Keratinocyte (primary cell): ENCODE data around the gene RRP1. TPM values are rescaled to one million over a fixed set of nuclear protein-coding genes. Genes with fewer than 3 reads are reported as not detected.

Experiments
- DNase-seq: peaks from one replicate; pipeline ENCODE4 v3.0.0-alpha.2; 2011; ENCODE audit warnings: low read depth, missing footprints, low spot score
- FAIRE-seq: peaks from 2 replicates; lab custom pipeline; 2011; peaks lifted over from hg19 to GRCh38; lab: Jason Lieb, UNC
- H2AFZ ChIP-seq: 2 replicates; pipeline ENCODE4 v1.6.0; 2012; ENCODE audit warnings: low read length, control low read depth, inconsistent platforms; ENCODE audit not compliant: control insufficient read depth
- H3K27ac ChIP-seq: 2 replicates; pipeline ENCODE4 v1.5.1; 2011; ENCODE audit warnings: low read length; ENCODE audit not compliant: control insufficient read depth, insufficient read depth
- H3K27me3 ChIP-seq: 3 replicates; pipeline ENCODE4 v1.6.0; 2011; ENCODE audit warnings: low read length; ENCODE audit not compliant: control insufficient read depth, insufficient read depth; ENCODE audit errors: extremely low read depth
- H3K36me3 ChIP-seq, 2 experiments: 2 replicates in 1 of 2; 3 replicates in 1 of 2; pipeline ENCODE4 v1.5.1; 2011; ENCODE audit warnings: low read length in 2 of 2, mild to moderate bottlenecking in 1 of 2; ENCODE audit not compliant: control insufficient read depth in 2 of 2, insufficient read depth in 2 of 2; ENCODE audit errors: extremely low read depth in 1 of 2
- H3K4me1 ChIP-seq: 3 replicates; pipeline ENCODE4 v1.5.1; 2011; ENCODE audit warnings: low read length; ENCODE audit not compliant: control insufficient read depth, insufficient read depth; ENCODE audit errors: extremely low read depth
- H3K4me2 ChIP-seq: 3 replicates; pipeline ENCODE4 v1.6.0; 2011; ENCODE audit warnings: low read depth, low read length; ENCODE audit not compliant: control insufficient read depth, insufficient read depth; ENCODE audit errors: extremely low read depth
- H3K4me3 ChIP-seq, 3 experiments: fragments of 200-600 bp in 1 of 3; sonication (generic) in 1 of 3; 2 replicates in 2 of 3; 3 replicates in 1 of 3; pipeline ENCODE4 v1.5.1; 2011 to 2016; ENCODE audit warnings: low read length in 3 of 3, mild to moderate bottlenecking in 3 of 3, control low read depth in 2 of 3, inconsistent platforms in 1 of 3, low read depth in 1 of 3, mixed read lengths in 1 of 3, mixed run types in 1 of 3, moderate library complexity in 1 of 3; ENCODE audit not compliant: control insufficient read depth in 2 of 3, insufficient read depth in 2 of 3; ENCODE audit errors: extremely low read depth in 1 of 3
- H3K79me2 ChIP-seq: 2 replicates; pipeline ENCODE4 v1.6.0; 2012; ENCODE audit warnings: low read length; ENCODE audit not compliant: control insufficient read depth, insufficient read depth
- H3K9ac ChIP-seq: 3 replicates; pipeline ENCODE4 v1.6.0; 2011; ENCODE audit warnings: low read length; ENCODE audit not compliant: control insufficient read depth, insufficient read depth; ENCODE audit errors: extremely low read depth
- H3K9me1 ChIP-seq: 3 replicates; pipeline ENCODE4 v1.6.0; 2011; ENCODE audit warnings: low read length; ENCODE audit not compliant: control insufficient read depth, insufficient read depth; ENCODE audit errors: extremely low read depth
- H3K9me3 ChIP-seq: 2 replicates; pipeline ENCODE4 v1.5.1; 2012; ENCODE audit warnings: low read depth, low read length; ENCODE audit not compliant: control insufficient read depth
- H4K20me1 ChIP-seq: 3 replicates; pipeline ENCODE4 v1.6.0; 2011; ENCODE audit warnings: low read length; ENCODE audit not compliant: control insufficient read depth, insufficient read depth; ENCODE audit errors: extremely low read depth
- CTCF ChIP-seq, 3 experiments: IDR thresholded peaks in 1 of 3; conservative IDR thresholded peaks in 1 of 3; optimal IDR thresholded peaks in 1 of 3; 2 replicates in 2 of 3; 3 replicates in 1 of 3; pipeline versions ENCODE3 to v1.5.1; 2011; ENCODE audit warnings: low read length in 3 of 3, mild to moderate bottlenecking in 3 of 3, moderate library complexity in 2 of 3, control low read depth in 1 of 3, inconsistent platforms in 1 of 3; ENCODE audit not compliant: insufficient read depth in 2 of 3; ENCODE audit errors: extremely low read depth in 1 of 3
- EZH2 ChIP-seq: IDR thresholded peaks from one replicate; pipeline ENCODE4 v1.6.1; 2012; ENCODE audit warnings: inconsistent platforms, mild to moderate bottlenecking, low read length, moderate library complexity
- dilution Hi-C: fragments of 300-500 bp; cut with MboI; formaldehyde crosslinking; loops from one replicate; pipeline ENCODE4 v1.7.0; 2020; ENCODE audit warnings: low sequenced_read_pairs; ENCODE audit not compliant: extremely low pct_ligation_motif_present
- polyA plus RNA-seq, 5 experiments: library from polyadenylated mRNA; depleted of rRNA in 3 of 5; stranded (reverse) in 3 of 5; stranded (forward) in 1 of 5; unstranded in 1 of 5; fragments of >200 nt; gene quantifications; 1 replicate in 1 of 5; 2 replicates in 3 of 5; 3 replicates in 1 of 5; pipeline versions ENCODE4 v1.2.1 to v1.2.3, GENCODE V29; 2011 to 2012; ENCODE audit warnings: missing spikeins in 2 of 5, low read depth in 1 of 5, low replicate concordance in 1 of 5

Gene RRP1
- polyA plus RNA-seq, 1 donor (not counting 4 experiments of a cell fraction or from before 2014, with no cell fraction given), result 25.0 TPM

DNA sequence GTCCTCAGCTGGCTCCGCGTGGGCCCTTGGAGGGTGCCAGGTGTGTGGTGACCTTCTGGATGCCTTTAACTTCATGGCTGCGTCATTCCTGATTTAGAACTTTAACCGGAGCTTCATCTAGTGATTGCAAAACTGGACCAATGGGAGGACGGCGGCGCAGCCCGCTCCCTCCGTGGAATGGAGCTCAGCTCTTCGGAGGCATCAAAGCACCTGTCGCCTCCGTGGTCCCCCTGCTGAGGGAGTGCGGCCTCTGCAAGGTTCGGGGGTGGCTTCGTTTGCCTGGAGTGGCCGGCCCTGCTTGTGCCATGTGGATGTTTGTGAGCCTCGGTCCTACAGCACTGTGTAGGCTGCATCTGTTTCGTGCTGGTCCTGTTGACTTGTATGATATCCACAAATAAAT lies 27.5 kb upstream of the RRP1 start:
- DNase-seq, result no peak
- Histone ChIP-seq H3K36me3 (peaks cover 27 to 39% of the 10 kb centered on the region in 2 experiments), H2AFZ (no peak overlapping the region), H3K9ac (no peak overlapping the region), H3K79me2 (no peaks in the 10 kb centered on the region), H3K4me2 (no peak overlapping the region), H3K27ac (peak overlapping the region; percentile 71), H3K9me3 (no peaks in the 10 kb centered on the region), H3K9me1 (no peaks in the 10 kb centered on the region), H4K20me1 (peaks cover 8% of the 10 kb centered on the region), H3K27me3 (no peaks in the 10 kb centered on the region), H3K4me1 (peaks cover 34% of the 10 kb centered on the region), H3K4me3 (no peak overlapping the region)
- no peak for TF ChIP-seq CTCF (optimal IDR thresholded peaks at IDR 0.05 in 1 of 3, IDR thresholded peaks at IDR 0.05 in 1 of 3, conservative IDR thresholded peaks at IDR 0.05 in 1 of 3; ENCODE audit: extremely low read depth in 1 of 3, insufficient read depth in 2 of 3, low read length in 3 of 3)
- TF ChIP-seq EZH2, result no peak
- FAIRE-seq, result no peak
- dilution Hi-C loops, result no loop called here

GRCh38 chr21:43762303-43763128 lies 26.9 kb upstream of the RRP1 start:
- FAIRE-seq (peak; percentile 99), DNase-seq (peak; percentile 80)
- dilution Hi-C loops, result no loop called here
- Histone ChIP-seq H3K9me3 (no peaks in the 10 kb centered on the region), H4K20me1 (peaks cover 8% of the 10 kb centered on the region), H3K27me3 (no peaks in the 10 kb centered on the region), H3K9ac (peak overlapping the region; percentile 35), H3K4me1 (peaks cover 35% of the 10 kb centered on the region), H3K9me1 (no peaks in the 10 kb centered on the region), H2AFZ (no peak overlapping the region), H3K79me2 (no peaks in the 10 kb centered on the region), H3K4me3 (no peak overlapping the region), H3K4me2 (no peak overlapping the region), H3K36me3 (peaks cover 22 to 34% of the 10 kb centered on the region in 2 experiments), H3K27ac (peak overlapping the region; percentile 71)
- TF ChIP-seq CTCF (optimal IDR thresholded peaks at IDR 0.05 in 1 of 3, IDR thresholded peaks at IDR 0.05 in 1 of 3, conservative IDR thresholded peaks at IDR 0.05 in 1 of 3; ENCODE audit: extremely low read depth in 1 of 3, insufficient read depth in 2 of 3, low read length in 3 of 3) (no peak), EZH2 (no peak)
